ENCODE data around the gene MAMLD1. TPM values are rescaled to one million over a fixed set of nuclear protein-coding genes. Genes with fewer than 3 reads are reported as not detected.

MAMLD1 gene
- total RNA-seq, 1 donor from 2014 or later = 4.4 TPM

DNA sequence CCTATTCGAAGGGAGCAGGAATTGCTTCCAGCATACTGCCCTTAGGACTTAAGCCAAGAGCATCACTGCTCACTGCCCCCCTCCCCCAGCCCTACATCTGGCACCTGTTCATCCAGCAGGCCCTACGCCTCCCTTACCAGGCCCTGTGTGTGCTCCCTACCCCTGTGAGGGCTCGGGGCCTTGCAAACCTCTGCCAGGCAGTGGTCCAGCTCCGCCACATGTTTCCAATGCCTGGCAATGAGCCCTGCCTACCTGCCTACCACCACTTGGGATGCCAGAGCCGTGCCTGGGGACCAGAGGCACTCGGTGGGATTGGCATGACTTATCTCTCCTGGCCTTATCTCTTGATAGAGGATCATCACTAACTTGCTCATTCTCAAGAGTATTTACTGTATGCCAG, 177.8 kb downstream of the MAMLD1 start:
- no peak overlapping the region for H3K27ac Mint-ChIP-seq
- DNase-seq (ENCODE audit: low spot score, unreplicated experiment) = no peak
- no peaks in the 10 kb centered on the region for H3K4me1 Mint-ChIP-seq (ENCODE audit: low read depth)
- TF ChIP-seq, protein P1, sequence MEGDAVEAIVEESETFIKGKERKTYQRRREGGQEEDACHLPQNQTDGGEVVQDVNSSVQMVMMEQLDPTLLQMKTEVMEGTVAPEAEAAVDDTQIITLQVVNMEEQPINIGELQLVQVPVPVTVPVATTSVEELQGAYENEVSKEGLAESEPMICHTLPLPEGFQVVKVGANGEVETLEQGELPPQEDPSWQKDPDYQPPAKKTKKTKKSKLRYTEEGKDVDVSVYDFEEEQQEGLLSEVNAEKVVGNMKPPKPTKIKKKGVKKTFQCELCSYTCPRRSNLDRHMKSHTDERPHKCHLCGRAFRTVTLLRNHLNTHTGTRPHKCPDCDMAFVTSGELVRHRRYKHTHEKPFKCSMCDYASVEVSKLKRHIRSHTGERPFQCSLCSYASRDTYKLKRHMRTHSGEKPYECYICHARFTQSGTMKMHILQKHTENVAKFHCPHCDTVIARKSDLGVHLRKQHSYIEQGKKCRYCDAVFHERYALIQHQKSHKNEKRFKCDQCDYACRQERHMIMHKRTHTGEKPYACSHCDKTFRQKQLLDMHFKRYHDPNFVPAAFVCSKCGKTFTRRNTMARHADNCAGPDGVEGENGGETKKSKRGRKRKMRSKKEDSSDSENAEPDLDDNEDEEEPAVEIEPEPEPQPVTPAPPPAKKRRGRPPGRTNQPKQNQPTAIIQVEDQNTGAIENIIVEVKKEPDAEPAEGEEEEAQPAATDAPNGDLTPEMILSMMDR (IDR thresholded peaks at IDR 0.05; ENCODE audit: unreplicated experiment) = no peak
- peaks cover 3% of the 10 kb centered on the region for H3K27me3 Mint-ChIP-seq
- no peaks in the 10 kb centered on the region for H3K36me3 Mint-ChIP-seq (ENCODE audit: insufficient read depth)
- no peak overlapping the region for H3K4me3 Mint-ChIP-seq (ENCODE audit: low read depth)
- H3K9me3 Mint-ChIP-seq (ENCODE audit: low read depth) = peaks cover 12% of the 10 kb centered on the region

- H3K36me3 Mint-ChIP-seq (ENCODE audit: insufficient read depth) = no peaks in the 10 kb centered on the region
- H3K9me3 Mint-ChIP-seq (ENCODE audit: low read depth) = no peaks in the 10 kb centered on the region
- H3K4me1 Mint-ChIP-seq (ENCODE audit: low read depth) = no peaks in the 10 kb centered on the region
- no peak for DNase-seq (ENCODE audit: low spot score, unreplicated experiment)
- no peak overlapping the region for H3K27ac Mint-ChIP-seq
- TF ChIP-seq, protein P1 (IDR thresholded peaks at IDR 0.05; ENCODE audit: unreplicated experiment) = no peak
- H3K4me3 Mint-ChIP-seq (ENCODE audit: low read depth) = no peak overlapping the region
- H3K27me3 Mint-ChIP-seq = peaks cover 9% of the 10 kb centered on the region
Observed at GRCh38 chrX:150542846-150543229, 179.7 kb downstream of the MAMLD1 start.

GRCh38 chrX:150543230-150544155, 180.4 kb downstream of the MAMLD1 start:
- DNase-seq (ENCODE audit: low spot score, unreplicated experiment) = no peak
- Mint-ChIP-seq H3K9me3 (ENCODE audit: low read depth) (no peaks in the 10 kb centered on the region), H3K36me3 (ENCODE audit: insufficient read depth) (no peaks in the 10 kb centered on the region), H3K27me3 (peaks cover 16% of the 10 kb centered on the region), H3K4me1 (ENCODE audit: low read depth) (no peaks in the 10 kb centered on the region), H3K4me3 (ENCODE audit: low read depth) (no peak overlapping the region), H3K27ac (no peak overlapping the region)
- TF ChIP-seq, protein P1 (IDR thresholded peaks at IDR 0.05; ENCODE audit: unreplicated experiment) = no peak

- Mint-ChIP-seq H3K4me1 (ENCODE audit: low read depth) (no peaks in the 10 kb centered on the region), H3K27me3 (peaks cover 19% of the 10 kb centered on the region), H3K4me3 (ENCODE audit: low read depth) (no peak overlapping the region), H3K27ac (no peak overlapping the region), H3K9me3 (ENCODE audit: low read depth) (no peaks in the 10 kb centered on the region), H3K36me3 (ENCODE audit: insufficient read depth) (no peaks in the 10 kb centered on the region)
- TF ChIP-seq, protein P1 (IDR thresholded peaks at IDR 0.05; ENCODE audit: unreplicated experiment) = no peak
- no peak for DNase-seq (ENCODE audit: low spot score, unreplicated experiment)
Observed at GRCh38 chrX:150544222-150544787, 181.2 kb downstream of the MAMLD1 start.

GRCh38 chrX:150544835-150545770, 182.0 kb downstream of the MAMLD1 start:
- H3K9me3 Mint-ChIP-seq (ENCODE audit: low read depth) = no peaks in the 10 kb centered on the region

More at GRCh38 chrX:150544835-150545770, 182.0 kb downstream of the MAMLD1 start:
- TF ChIP-seq, protein P1 (IDR thresholded peaks at IDR 0.05; ENCODE audit: unreplicated experiment) = no peak
- H3K4me1 Mint-ChIP-seq (ENCODE audit: low read depth) = no peaks in the 10 kb centered on the region
- peaks cover 19% of the 10 kb centered on the region for H3K27me3 Mint-ChIP-seq
- H3K27ac Mint-ChIP-seq = no peak overlapping the region
- no peak overlapping the region for H3K4me3 Mint-ChIP-seq (ENCODE audit: low read depth)
- no peak for DNase-seq (ENCODE audit: low spot score, unreplicated experiment)
- no peaks in the 10 kb centered on the region for H3K36me3 Mint-ChIP-seq (ENCODE audit: insufficient read depth)

Measured in progenitor cell of endocrine pancreas (in vitro differentiated cells).